Measurements from ENCODE around the gene FCHSD1.
A peak's percentile ranks its signal among the peaks of the same experiment; 100 is the strongest.

The FCHSD1 gene

GRCh38 chr5:141650851-141651727 lies at the start of gene FCHSD1:
FCHSD1 (minus strand) TSS chr5:141651418; CDS start chr5:141651368, 50 bp downstream.
- H3K27ac Mint-ChIP-seq = peak within 1 kb of the TSS; percentile 86
- peak within 1 kb of the TSS; percentile 93 for H3K4me3 Mint-ChIP-seq
- H3K36me3 Mint-ChIP-seq = no peaks in the 10 kb centered on the region
- H3K9me3 Mint-ChIP-seq = no peaks in the 10 kb centered on the region
- H3K4me1 Mint-ChIP-seq = peaks cover 49% of the 10 kb centered on the region
- no peaks in the 10 kb centered on the region for H3K27me3 Mint-ChIP-seq

DNA sequence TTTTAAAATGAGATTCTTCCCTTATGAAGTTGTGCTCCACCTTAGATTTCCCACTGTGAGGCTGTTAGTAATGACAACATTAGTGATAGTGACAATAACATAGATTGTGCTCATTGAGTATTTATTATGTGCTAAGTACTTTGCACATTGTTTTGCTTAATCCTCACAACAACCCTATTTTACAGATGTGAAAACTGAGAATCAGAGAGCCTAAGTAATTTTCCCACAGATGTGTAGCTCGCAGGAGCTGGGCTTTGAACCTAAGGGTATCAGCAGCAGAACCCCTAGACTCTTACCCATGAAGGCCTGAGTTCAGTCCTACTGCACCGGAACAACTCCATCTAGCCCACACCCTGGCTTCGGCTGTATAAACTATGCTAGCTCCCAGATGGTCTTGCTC lies 46.4 kb upstream of the FCHSD1 start:
- H3K36me3 Mint-ChIP-seq = no peaks in the 10 kb centered on the region
- H3K27me3 Mint-ChIP-seq = peaks cover 13% of the 10 kb centered on the region
- no peak overlapping the region for H3K27ac Mint-ChIP-seq
- peaks cover 34% of the 10 kb centered on the region for H3K4me1 Mint-ChIP-seq
- no peaks in the 10 kb centered on the region for H3K9me3 Mint-ChIP-seq
- no peak overlapping the region for H3K4me3 Mint-ChIP-seq

DNA sequence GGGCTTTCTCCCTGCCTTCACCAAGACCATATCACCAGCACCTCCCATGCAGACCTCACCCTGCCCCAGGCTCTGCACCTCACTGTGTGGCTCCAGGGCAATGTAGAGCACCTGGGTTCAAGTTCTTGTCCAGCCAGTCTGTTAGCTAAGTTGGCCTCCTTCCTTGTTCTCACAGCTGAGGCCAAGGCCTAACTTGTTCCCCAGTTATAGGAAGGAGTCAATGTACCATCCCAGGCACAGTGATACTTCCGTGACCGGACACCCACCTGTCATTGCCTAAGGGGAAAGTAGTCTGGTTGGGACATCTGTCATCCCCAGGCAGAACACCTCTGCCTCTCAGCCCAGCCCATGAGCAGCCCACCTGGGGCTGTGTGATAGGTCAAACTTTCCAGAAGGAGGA lies 45.2 kb upstream of the FCHSD1 start:
- Mint-ChIP-seq H3K4me3 (no peak overlapping the region), H3K27ac (no peak overlapping the region), H3K36me3 (no peaks in the 10 kb centered on the region), H3K9me3 (no peaks in the 10 kb centered on the region), H3K4me1 (peaks cover 35% of the 10 kb centered on the region), H3K27me3 (peaks cover 12% of the 10 kb centered on the region)

- H3K27ac Mint-ChIP-seq = no peak overlapping the region
- peaks cover 30% of the 10 kb centered on the region for H3K4me1 Mint-ChIP-seq
- H3K4me3 Mint-ChIP-seq = no peak overlapping the region
- peaks cover 10% of the 10 kb centered on the region for H3K27me3 Mint-ChIP-seq
- H3K9me3 Mint-ChIP-seq = no peaks in the 10 kb centered on the region
- no peaks in the 10 kb centered on the region for H3K36me3 Mint-ChIP-seq
Observed at GRCh38 chr5:141695627-141696215, 44.5 kb upstream of the FCHSD1 start.

GRCh38 chr5:141694479-141694878 lies 43.3 kb upstream of the FCHSD1 start:
- H3K36me3 Mint-ChIP-seq = no peaks in the 10 kb centered on the region
- peaks cover 22% of the 10 kb centered on the region for H3K4me1 Mint-ChIP-seq
- H3K27me3 Mint-ChIP-seq = peaks cover 5% of the 10 kb centered on the region
- no peaks in the 10 kb centered on the region for H3K9me3 Mint-ChIP-seq
- H3K4me3 Mint-ChIP-seq = no peak overlapping the region
- H3K27ac Mint-ChIP-seq = peak overlapping the region; percentile 15

DNA sequence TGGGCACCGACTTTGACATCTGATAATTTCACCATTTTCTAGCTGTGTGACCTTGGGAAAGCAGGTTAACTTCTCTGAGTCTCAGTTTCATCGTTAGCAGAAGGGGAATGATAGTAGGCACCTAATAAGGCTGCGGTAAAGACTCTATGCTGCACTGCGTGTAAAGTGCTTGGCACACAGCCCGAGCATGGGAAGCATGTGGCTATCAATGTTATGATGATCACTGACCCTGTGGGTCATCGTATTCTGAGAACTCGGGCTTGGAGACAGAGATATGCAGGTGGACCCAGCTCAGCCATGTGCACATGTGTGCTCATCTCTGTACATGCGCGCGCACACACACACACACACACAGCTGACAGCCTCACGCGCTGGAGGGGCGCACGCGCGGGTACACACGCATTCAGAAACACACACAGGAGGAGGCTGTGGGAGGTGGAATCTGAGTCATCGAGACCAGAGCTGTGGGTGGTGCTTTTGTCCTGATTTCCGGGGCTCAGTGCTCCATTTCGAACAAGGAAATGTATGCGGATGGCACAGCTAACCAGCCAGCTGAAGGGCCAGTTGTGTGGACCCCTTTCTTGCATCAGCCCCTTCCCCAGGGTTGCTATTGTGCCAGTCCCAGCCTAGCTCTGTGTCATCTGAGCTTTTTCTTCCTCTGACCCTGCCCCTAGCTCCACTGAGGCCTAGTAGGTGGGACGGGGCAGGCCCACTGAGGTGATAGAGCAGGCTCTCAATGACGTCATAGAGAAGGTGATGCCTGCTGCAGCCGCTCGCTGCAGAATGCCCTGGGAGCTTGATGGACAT lies 41.9 kb upstream of the FCHSD1 start:
- H3K4me3 Mint-ChIP-seq = peak overlapping the region; percentile 74
- peaks cover 22% of the 10 kb centered on the region for H3K4me1 Mint-ChIP-seq
- no peaks in the 10 kb centered on the region for H3K36me3 Mint-ChIP-seq
- peaks cover 5% of the 10 kb centered on the region for H3K27me3 Mint-ChIP-seq
- H3K9me3 Mint-ChIP-seq = no peaks in the 10 kb centered on the region
- H3K27ac Mint-ChIP-seq = peak overlapping the region; percentile 19

- Mint-ChIP-seq H3K9me3 (no peaks in the 10 kb centered on the region), H3K27ac (no peak overlapping the region), H3K4me1 (peaks cover 22% of the 10 kb centered on the region), H3K36me3 (no peaks in the 10 kb centered on the region), H3K27me3 (peaks cover 5% of the 10 kb centered on the region), H3K4me3 (peak overlapping the region; percentile 74)
Observed at GRCh38 chr5:141692533-141692888, 41.3 kb upstream of the FCHSD1 start.

- Mint-ChIP-seq H3K4me3 (peak overlapping the region; percentile 74), H3K27me3 (peaks cover 1% of the 10 kb centered on the region), H3K36me3 (no peaks in the 10 kb centered on the region), H3K4me1 (peaks cover 22% of the 10 kb centered on the region), H3K27ac (no peak overlapping the region), H3K9me3 (no peaks in the 10 kb centered on the region)
Observed at GRCh38 chr5:141691867-141692532, 40.8 kb upstream of the FCHSD1 start.

GRCh38 chr5:141691286-141691866 lies 40.2 kb upstream of the FCHSD1 start:
- peaks cover 22% of the 10 kb centered on the region for H3K4me1 Mint-ChIP-seq
- H3K4me3 Mint-ChIP-seq = no peak overlapping the region
- no peaks in the 10 kb centered on the region for H3K9me3 Mint-ChIP-seq
- H3K27me3 Mint-ChIP-seq = no peaks in the 10 kb centered on the region
- no peaks in the 10 kb centered on the region for H3K36me3 Mint-ChIP-seq
- H3K27ac Mint-ChIP-seq = no peak overlapping the region

DNA sequence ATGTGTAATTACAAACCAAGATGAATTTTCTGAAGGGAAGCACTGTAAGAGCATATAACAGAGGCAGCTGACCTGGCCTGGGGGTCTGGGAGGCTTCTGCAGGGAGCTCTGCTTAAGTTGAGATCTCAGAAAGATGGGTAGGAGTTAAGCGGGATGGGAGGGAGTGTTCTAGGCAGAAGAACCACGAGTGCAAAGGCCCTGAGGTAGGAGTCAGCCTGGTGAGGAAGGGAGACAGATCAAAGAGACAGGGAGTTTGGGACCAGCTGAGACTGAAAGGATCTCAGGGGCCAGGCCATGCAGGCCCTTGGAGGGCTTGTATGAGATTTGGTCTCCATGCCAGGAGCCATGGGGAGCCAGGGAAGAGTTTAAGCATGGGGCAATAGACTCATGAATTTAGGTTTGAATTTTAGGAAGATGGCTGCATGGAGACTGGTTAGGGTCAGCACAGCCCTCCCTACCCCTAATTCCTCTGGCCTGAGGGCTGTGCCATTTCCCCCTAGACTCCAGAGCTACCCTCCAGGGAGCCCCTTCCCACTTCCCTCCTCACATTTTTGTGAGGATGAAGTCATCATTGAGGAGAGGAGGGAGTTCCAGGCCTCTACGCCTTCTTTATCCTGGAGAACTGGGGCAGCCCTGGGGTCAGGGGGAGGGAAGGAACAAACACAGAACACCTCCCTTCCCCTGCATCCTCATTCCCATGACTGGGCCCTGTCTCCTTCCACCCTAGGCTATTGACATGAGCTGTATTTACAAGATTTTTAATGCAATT lies 35.6 kb upstream of the FCHSD1 start:
- Mint-ChIP-seq H3K4me1 (peaks cover 16% of the 10 kb centered on the region), H3K27ac (no peak overlapping the region), H3K36me3 (no peaks in the 10 kb centered on the region), H3K4me3 (no peak overlapping the region), H3K27me3 (no peaks in the 10 kb centered on the region), H3K9me3 (no peaks in the 10 kb centered on the region)

DNA sequence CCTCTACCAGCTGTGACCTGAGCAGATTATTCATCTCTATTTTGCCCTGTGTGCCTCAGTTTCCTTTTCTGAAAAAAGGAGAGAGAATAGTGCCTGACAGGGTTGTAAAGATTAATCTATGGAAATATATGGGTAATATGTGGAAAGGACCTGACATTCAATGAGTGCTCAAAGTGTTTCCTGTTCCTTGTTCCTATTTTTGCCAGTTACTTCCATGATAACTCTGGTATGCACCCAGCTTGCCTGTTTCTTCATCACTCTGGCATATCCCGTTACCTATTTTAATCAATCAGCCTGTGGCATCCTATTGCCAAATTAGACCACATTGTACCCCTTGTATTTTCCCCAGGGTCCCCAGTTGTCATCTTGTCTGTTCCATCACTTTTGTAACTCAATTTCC lies 34.4 kb upstream of the FCHSD1 start:
- Mint-ChIP-seq H3K9me3 (no peaks in the 10 kb centered on the region), H3K4me3 (no peak overlapping the region), H3K27me3 (no peaks in the 10 kb centered on the region), H3K4me1 (peaks cover 23% of the 10 kb centered on the region), H3K36me3 (no peaks in the 10 kb centered on the region), H3K27ac (no peak overlapping the region)

DNA sequence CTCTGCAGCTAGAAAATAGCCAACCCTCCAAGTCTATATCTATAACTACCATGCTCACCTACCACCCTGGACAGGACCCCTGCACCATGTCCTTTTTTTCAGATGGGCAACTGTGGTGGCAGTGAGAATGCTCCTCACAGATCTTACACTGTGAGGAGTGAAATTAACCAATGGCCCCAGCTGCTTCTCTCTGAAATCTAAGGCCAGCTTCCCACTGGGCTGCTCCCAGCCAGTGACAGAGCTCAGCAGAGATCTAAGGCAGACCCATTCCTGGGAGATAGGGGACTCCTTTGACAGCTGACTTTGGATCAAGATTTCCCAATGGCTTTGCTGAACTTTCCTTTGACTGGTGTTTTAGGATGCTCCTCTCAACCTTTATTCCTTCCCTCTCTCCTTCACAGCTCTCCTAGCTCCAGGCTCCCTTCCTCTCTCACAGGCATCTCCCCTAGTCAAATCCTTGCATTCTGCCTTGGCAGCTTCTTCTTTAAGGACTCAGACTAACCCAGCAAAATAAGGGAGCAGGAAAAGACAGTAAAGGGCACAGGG lies 32.5 kb upstream of the FCHSD1 start:
- Mint-ChIP-seq H3K4me1 (peaks cover 24% of the 10 kb centered on the region), H3K9me3 (no peaks in the 10 kb centered on the region), H3K4me3 (peak overlapping the region; percentile 54), H3K27me3 (no peaks in the 10 kb centered on the region), H3K36me3 (no peaks in the 10 kb centered on the region), H3K27ac (peak overlapping the region; percentile 17)

- H3K4me3 Mint-ChIP-seq = peak within 1 kb of the TSS; percentile 79
- H3K9me3 Mint-ChIP-seq = no peaks in the 10 kb centered on the region
Observed at GRCh38 chr5:141681695-141682641, 30.8 kb upstream of the FCHSD1 start, which contains the start of gene ARAP3. ARAP3 (minus strand) TSS chr5:141682230; CDS start chr5:141680486, 1,744 bp downstream.

More at GRCh38 chr5:141681695-141682641, 30.8 kb upstream of the FCHSD1 start, which contains the start of gene ARAP3:
- H3K36me3 Mint-ChIP-seq = no peaks in the 10 kb centered on the region
- H3K27me3 Mint-ChIP-seq = no peaks in the 10 kb centered on the region
- peaks cover 24% of the 10 kb centered on the region for H3K4me1 Mint-ChIP-seq
- peak within 1 kb of the TSS; percentile 84 for H3K27ac Mint-ChIP-seq
